Body of pancreas (tissue), 4 donors: ENCODE measurements around the gene CIPC. TPM values are rescaled to one million over a fixed set of nuclear protein-coding genes. Genes with fewer than 3 reads are reported as not detected.

Experiments used
- ATAC-seq: fragments of 150-250 bp; one replicate; pipeline ENCODE4 v1.9.1; 2016
- DNase-seq, 4 donors: peaks; one replicate each; pipeline ENCODE4 v3.0.0-alpha.2; 2019
- H3K27ac ChIP-seq, 4 donors: fragments of 200-600 bp; sonication (generic); 1 replicate in 3 of 4; 2 replicates in 1 of 4; pipeline versions ENCODE4 v1.5.1 to v1.6.1; 2016 to 2019; ENCODE audit warnings: mild to moderate bottlenecking in 1 of 4, mixed read lengths in 1 of 4, moderate library complexity in 1 of 4
- H3K27me3 ChIP-seq, 2 donors: fragments of 200-600 bp; sonication (generic); one replicate each; pipeline ENCODE4 v1.6.0; 2016; ENCODE audit warnings: mild to moderate bottlenecking in 1 of 2
- H3K36me3 ChIP-seq, 2 donors: fragments of 200-600 bp; sonication (generic); replicated peaks in 1 of 2; 2 replicates each; pipeline ENCODE4 v1.5.1; 2016; ENCODE audit warnings: low read depth in 2 of 2; ENCODE audit not compliant: insufficient read depth in 1 of 2
- H3K4me1 ChIP-seq: fragments of 200-600 bp; sonication (generic); one replicate; pipeline ENCODE4 v1.6.0; 2016
- H3K4me3 ChIP-seq, 2 donors: fragments of 200-600 bp; sonication (generic); 1 replicate in 1 of 2; 2 replicates in 1 of 2; pipeline ENCODE4 v1.5.1; 2016 to 2019
- H3K9me3 ChIP-seq, 3 donors: fragments of 200-600 bp; sonication (generic); 1 replicate in 2 of 3; 2 replicates in 1 of 3; pipeline ENCODE4 v1.5.1; 2016
- CTCF ChIP-seq, 7 experiments: fragments of 450-650 bp in 4 of 7; fragments of 200-600 bp in 3 of 7; sonication (generic) in 3 of 7; IDR thresholded peaks; one replicate each; pipeline ENCODE4 v1.5.1; 2016 to 2019; ENCODE audit warnings: antibody characterized with exemption in 7 of 7
- POLR2A ChIP-seq, 3 donors: fragments of 450-650 bp; IDR thresholded peaks; one replicate each; pipeline ENCODE4 v1.6.1; 2016; ENCODE audit warnings: antibody characterized with exemption in 3 of 3, mild to moderate bottlenecking in 2 of 3
- WGBS, 2 donors: methylation state at CpG; one replicate each; pipeline ENCODE4 v1.1.5; 2017; 5-methylcytosine and 5-hydroxymethylcytosine counted together
- intact Hi-C: fragments of 100-400 bp; cut with DNase I; formaldehyde crosslinking; loops from one replicate; pipeline ENCODE4 v1.15.1; 2023
- total RNA-seq, 2 donors: library from RNA; depleted of rRNA; stranded (reverse); fragments of >200 nt; gene quantifications; one replicate each; pipeline ENCODE4 v1.1.0, GENCODE V29; 2016

Gene CIPC
- total RNA-seq, 2 donors from 2014 or later: 13.7 to 17.1 TPM

DNA sequence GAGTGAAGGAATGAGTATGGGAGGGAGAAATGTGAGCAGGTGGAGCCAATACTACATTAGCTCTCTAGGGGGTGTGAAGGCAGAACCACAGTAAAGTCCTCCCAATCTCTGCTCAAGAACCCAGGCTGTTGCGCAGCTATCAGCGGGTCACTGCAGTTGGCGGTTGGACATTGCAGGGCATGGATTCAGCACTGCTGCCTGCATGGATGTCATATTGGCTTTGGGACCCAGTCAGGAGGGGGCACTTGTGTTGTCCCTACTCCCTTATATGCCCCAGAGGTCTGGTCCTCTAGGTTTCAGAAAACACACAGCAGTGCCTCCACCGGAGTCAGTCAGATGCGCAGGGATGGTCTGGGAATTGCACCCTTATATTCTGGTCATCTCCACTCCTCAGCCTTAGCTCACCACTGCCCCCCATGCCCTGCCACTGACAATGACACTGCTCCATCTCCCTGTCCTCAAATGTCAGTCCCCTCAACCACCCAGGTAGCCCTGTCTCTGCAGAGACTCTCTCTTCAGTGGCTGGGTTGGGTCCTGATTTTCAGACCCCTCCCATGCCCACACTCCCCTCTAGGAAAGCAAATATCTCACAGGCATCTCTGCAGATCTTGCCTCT lies 33.9 kb downstream of the CIPC start:
- Histone ChIP-seq H3K4me3 (no peak overlapping the region), H3K27ac (no peak overlapping the region), H3K4me1 (no peaks in the 10 kb centered on the region), H3K27me3 (peaks cover 0 to 5% of the 10 kb centered on the region in 2 donors), H3K9me3 (no peaks in the 10 kb centered on the region), H3K36me3 (no peaks in the 10 kb centered on the region)
- ATAC-seq: no peak
- WGBS, 2 donors: 86 to 94% methylated on average over 5 of the region's 5 CpGs
- DNase-seq: no peak
- TF ChIP-seq POLR2A (IDR thresholded peaks at IDR 0.05) (no peak), CTCF (IDR thresholded peaks at IDR 0.05) (no peak)
- intact Hi-C loops: no loop called here

GRCh38 chr14:77133720-77134338 lies 35.8 kb downstream of the CIPC start:
- no peaks in the 10 kb centered on the region for H3K9me3 ChIP-seq
- intact Hi-C loops: no loop called here
- no peaks in the 10 kb centered on the region for H3K36me3 ChIP-seq
- ATAC-seq (peak; percentile 77), DNase-seq (peak; percentile 59 to 66 (median 59))
- H3K27ac ChIP-seq: no peak overlapping the region
- WGBS, 2 donors: 5 to 6% methylated on average over 10 to 22 of the region's 22 CpGs
- H3K27me3 ChIP-seq: peaks cover 0 to 17% of the 10 kb centered on the region in 2 donors
- no peak for TF ChIP-seq POLR2A (IDR thresholded peaks at IDR 0.05)
- TF ChIP-seq CTCF (IDR thresholded peaks at IDR 0.05): no peak
- H3K4me1 ChIP-seq: no peaks in the 10 kb centered on the region
- H3K4me3 ChIP-seq: no peak overlapping the region

DNA sequence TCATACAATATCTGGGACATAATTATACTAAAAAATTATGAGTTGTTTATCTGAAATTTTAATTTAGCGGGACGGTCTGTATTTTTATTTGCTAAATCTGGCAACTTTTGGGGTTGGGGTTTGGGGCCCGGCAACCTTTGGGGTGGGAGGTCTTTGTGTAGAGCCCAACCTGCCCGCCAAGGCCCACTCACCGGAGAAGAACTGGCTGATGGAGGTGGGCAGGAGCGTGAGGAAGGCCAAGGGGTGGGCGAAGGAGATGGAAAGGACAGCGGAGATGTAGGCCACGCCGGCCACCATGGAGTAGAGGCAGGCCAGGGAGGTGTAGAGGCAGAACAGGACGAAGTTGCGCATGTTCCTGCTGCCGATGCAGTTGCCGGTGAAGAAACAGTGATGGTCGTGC lies 41.0 kb downstream of the CIPC start:
- TF ChIP-seq CTCF (IDR thresholded peaks at IDR 0.05): no peak
- no peak for TF ChIP-seq POLR2A (IDR thresholded peaks at IDR 0.05)
- ATAC-seq: no peak
- Histone ChIP-seq H3K9me3 (no peaks in the 10 kb centered on the region), H3K4me1 (peaks cover 26% of the 10 kb centered on the region), H3K4me3 (no peak overlapping the region), H3K36me3 (no peaks in the 10 kb centered on the region), H3K27me3 (peaks cover 0 to 38% of the 10 kb centered on the region in 2 donors), H3K27ac (no peak overlapping the region)
- no peak for DNase-seq
- WGBS, 2 donors: 68 to 74% methylated on average over 15 of the region's 15 CpGs
- intact Hi-C loops: no loop called here

GRCh38 chr14:77139540-77140358 lies 41.7 kb downstream of the CIPC start:
- peaks cover 26% of the 10 kb centered on the region for H3K4me1 ChIP-seq
- DNase-seq (peak in 2 of 4 donors; percentile 24 to 56), ATAC-seq (peak; percentile 45)
- no peaks in the 10 kb centered on the region for H3K36me3 ChIP-seq
- no peaks in the 10 kb centered on the region for H3K9me3 ChIP-seq
- H3K4me3 ChIP-seq: no peak overlapping the region
- peaks cover 0 to 38% of the 10 kb centered on the region in 2 donors for H3K27me3 ChIP-seq
- peak; percentile 13 to 46 (median 25) for TF ChIP-seq CTCF (IDR thresholded peaks at IDR 0.05)
- no peak for TF ChIP-seq POLR2A (IDR thresholded peaks at IDR 0.05)
- intact Hi-C loops: no loop called here
- 3 to 5% methylated on average over 21 to 52 of the region's 52 CpGs for WGBS, 2 donors
- no peak overlapping the region for H3K27ac ChIP-seq
